KOPT-K1 (cell line): Measurements from ENCODE around the gene PTPRN2.

Experiments
- H3K27ac ChIP-seq: fragments of 200-600 bp; sonication (generic); 2 replicates; pipeline ENCODE4 v1.5.1; 2016; ENCODE audit warnings: antibody characterized with exemption, mild to moderate bottlenecking, low read depth, low read length; ENCODE audit not compliant: poor library complexity, severe bottlenecking
- H3K36me3 ChIP-seq: fragments of 200-600 bp; sonication (generic); 2 replicates; pipeline ENCODE4 v1.5.1; 2017; ENCODE audit warnings: antibody characterized with exemption, mild to moderate bottlenecking, low read length, moderate library complexity; ENCODE audit not compliant: insufficient read depth
- H3K9me3 ChIP-seq: fragments of 200-600 bp; sonication (generic); 2 replicates; pipeline ENCODE4 v1.5.1; 2017; ENCODE audit warnings: antibody characterized with exemption, low read length, mild to moderate bottlenecking; ENCODE audit not compliant: insufficient read depth, poor library complexity, severe bottlenecking

The PTPRN2 gene

DNA sequence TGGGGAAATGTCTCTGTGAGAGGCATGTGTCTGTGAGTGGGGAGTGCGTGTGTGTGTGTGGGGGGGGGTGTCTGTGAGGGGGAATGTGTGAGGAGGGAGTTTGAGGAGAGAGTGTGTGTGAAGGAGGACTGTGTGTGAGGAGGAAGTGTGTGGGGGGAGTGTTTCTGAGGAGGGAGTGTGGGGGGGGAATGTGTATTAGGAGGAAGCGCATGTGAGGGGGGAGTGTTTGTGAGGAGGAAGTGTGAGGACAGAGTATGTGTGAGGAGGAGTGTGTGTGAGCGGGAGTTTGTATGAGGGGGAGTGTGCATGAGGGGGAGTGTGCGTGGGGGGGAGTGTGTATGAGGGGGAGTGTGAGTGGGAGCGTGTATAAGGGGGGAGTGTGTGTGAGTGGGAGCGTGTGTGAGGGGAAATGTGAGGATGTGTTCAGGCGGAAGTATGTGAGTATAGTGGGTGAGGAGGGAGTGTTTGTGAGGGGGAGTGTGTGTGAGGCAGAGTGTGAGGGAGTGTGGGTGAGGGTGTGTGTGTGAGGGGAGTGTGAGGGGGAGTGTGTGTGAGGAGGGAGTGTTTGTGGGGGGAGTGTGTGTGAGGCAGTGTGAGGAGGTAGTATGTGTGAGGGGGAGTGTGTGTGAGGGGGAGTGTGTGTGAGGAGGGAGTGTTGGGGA lies 21.8 kb upstream of the PTPRN2 start:
- Histone ChIP-seq H3K9me3 (no peaks in the 10 kb centered on the region), H3K36me3 (peaks cover 82% of the 10 kb centered on the region), H3K27ac (peak overlapping the region; percentile 2)

DNA sequence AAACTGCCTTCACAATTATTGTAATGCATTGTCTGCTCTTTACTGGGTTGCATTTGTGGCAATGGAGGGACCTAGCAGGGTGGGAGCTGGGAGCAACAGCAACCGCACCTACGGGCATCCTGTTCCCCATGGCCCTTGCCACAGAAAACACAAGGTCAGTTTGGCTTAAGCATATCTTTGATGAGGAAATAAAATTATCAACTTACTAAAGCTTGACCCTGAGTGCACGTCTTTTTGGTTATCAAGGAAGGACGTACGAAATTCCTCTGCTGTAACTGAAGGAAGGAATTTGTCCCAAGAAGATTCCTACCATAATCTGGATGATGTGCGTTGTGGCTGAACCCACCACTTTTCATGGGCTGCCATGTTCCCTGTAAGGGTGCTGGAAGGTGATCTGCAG lies 19.9 kb upstream of the PTPRN2 start:
- no peaks in the 10 kb centered on the region for H3K9me3 ChIP-seq
- peaks cover 72% of the 10 kb centered on the region for H3K36me3 ChIP-seq
- no peak overlapping the region for H3K27ac ChIP-seq

DNA sequence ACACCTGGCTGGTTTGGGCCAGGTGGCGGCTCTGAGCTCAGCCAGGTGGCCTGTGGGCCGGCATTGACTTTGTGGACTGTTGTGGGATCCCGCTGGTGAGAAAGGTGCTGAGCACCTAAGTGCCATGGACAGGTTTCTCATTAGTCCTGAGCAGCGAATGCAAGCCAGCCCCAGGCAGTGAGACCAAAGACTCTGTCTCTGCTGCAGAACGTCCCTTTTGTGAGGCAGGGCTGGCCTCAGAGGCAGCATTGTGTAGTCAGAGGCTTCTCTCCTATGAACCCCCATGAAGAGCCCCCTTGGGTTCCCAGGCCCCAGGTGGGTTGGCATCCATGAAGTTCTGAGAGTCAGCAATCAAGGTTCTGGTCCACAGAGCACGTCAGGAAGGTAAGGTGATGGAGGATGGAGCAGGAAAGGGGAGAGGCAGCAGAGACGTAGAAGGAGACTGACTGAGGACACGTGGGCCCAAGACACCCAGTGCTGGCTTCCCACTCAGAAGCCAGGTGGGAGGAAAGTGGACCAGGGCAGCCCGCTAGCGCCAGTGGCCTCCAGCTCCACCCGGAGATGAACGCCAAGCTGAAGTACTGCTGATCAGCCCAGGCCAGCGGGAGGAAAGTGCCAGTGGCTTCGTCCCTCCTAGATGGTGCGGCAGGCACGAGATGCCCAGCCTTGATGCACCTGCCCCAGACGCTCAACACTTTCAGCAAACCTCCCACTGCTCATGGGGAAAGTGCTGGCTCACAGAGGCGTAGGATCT lies 19.2 kb upstream of the PTPRN2 start:
- H3K27ac ChIP-seq: no peak overlapping the region
- H3K36me3 ChIP-seq: peaks cover 74% of the 10 kb centered on the region
- H3K9me3 ChIP-seq: no peaks in the 10 kb centered on the region

DNA sequence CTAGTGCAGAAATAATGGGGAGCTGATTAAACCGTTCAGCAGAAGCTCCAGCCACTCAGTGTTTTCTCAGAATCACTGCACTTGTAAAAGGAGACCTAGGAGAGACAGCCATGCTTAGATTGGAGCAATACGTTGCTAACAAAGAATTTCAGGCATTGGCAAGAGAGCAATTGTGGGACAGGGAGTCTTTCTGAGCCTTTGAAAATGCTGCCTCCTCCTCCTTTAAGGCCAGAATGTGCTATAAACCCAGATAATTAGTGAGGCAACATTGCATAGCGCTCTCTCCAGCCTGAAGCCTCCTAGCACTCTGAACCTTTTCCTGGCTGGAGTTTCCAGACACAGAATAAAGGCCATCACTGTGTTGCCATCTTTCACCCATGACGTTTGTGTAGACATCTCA lies 18.5 kb upstream of the PTPRN2 start:
- Histone ChIP-seq H3K36me3 (peaks cover 79% of the 10 kb centered on the region), H3K9me3 (no peaks in the 10 kb centered on the region), H3K27ac (no peak overlapping the region)

DNA sequence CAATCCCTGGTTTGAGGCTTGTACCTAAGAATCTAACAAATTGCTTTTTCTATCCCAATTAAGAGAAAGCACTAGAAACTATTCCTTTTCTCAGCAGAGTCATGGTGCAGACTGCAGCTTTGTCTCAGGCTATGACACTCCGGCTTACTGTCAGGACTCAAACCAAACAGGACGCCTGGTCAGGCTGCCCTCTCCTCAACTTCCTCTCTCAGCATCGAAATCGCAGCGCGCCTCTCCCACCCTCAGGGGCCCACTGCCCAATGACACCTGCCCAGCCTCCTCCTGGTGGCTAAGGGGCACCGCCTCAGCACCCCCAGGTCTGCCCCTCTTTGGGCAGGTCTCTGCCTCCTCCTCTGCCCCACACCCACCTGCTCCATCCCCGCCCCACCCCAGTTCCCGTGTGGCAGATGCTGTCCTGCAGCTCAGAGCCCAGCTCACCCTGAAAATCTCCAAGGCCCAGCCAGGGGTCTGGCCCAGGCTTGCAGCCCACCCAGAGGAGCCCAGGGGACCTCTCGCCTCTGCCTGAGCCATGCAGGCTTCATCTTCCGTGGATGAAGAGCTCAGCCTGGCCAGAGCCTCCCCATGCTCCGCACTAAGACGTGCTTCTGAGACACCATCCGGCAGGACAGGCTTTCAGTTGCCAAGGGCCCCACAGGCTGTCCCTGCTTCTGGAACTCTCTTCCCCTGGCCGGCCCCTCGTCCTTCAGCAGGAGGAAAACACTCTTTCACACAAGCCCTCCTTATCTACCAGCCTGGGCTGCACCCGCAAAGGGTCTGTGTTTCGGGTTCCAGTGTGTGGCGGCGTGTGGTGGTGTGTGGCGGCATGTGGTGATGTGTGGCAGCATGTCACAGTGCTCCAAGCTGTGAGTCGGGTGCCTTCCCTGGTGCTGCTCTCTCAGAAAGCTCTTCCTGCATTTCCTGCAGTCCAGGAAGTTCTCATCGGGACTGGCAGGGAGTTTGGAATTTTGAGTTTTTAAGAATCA lies 16.4 kb upstream of the PTPRN2 start:
- no peak overlapping the region for H3K27ac ChIP-seq
- no peaks in the 10 kb centered on the region for H3K9me3 ChIP-seq
- H3K36me3 ChIP-seq: peaks cover 73% of the 10 kb centered on the region

DNA sequence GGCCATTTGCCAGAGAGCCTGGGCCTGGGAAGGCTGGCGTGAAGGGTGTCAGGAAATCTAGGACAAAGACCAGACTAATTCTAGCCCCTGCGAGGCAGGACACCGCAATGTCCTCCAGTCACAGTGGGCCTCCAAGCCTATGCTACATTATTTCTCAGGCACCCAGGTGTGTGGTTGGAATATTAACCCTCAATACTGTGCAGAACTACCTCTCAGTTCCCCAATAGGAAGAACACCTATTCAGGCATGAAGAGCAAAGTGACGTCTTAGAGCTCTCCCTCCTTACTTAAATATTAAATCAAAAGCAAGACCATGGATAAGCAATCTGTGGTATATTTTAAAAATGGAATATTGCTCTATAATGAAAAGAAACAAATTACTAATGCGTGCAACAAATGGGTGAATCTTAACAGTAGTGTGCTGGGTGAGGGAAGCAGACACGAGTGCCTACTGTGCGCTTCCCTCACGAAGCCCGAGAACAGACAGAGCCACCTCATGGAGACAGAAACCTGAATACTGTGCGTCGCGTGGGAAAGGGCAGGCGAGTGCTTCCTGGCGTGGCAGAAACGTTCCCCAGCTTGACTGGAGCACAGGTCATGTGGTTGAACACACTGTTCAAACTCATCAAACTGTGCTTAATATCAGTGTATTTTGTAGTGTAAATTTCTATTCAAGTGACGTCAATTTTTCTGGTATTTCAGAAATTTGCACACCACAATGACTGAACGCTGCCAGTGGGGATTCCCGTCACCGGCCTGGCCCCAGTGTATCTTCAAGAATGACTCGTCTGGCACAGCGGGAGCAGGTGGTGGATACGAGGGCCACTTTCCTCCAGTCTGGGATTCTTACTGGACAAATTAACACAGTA lies 15.5 kb upstream of the PTPRN2 start:
- Histone ChIP-seq H3K36me3 (peaks cover 64% of the 10 kb centered on the region), H3K9me3 (no peaks in the 10 kb centered on the region), H3K27ac (no peak overlapping the region)

DNA sequence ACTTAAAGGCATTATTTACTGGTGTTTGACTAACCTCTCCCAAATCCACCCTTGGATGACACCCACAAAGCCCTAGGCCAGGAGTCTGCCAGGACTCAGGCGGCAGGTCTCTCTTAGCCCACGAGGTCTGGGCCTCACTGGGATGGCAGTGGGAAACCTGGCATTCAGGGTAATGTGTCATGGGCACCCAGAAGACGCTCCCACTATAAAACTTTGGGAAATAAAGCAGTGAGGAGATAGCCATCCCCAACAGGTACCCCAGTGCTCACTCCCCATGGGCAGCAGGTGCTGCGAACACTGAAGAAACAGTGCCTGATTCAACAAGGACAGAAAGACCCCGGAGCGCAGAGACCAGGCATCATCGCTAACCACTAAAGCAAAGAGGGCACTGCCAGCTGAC lies 14.4 kb upstream of the PTPRN2 start:
- no peaks in the 10 kb centered on the region for H3K9me3 ChIP-seq
- H3K27ac ChIP-seq: no peak overlapping the region
- peaks cover 53% of the 10 kb centered on the region for H3K36me3 ChIP-seq

DNA sequence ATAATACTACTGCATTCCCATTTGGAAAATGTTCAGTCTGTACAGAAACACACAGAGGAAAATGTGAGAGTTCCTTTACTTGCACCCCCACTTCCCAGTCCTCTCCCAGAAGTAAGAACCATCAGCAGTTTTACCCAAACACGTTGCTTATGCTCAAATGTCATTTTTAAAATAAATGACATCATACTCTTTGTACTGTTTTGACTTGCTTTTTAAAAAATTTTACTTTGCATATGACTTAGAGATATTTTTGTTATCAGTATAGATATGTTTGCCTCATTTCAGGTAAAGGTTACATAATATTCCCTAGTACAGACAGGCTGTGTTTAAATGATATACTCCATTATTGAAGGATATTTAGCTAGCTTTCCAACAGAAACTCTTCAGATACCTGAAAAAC lies 13.5 kb upstream of the PTPRN2 start:
- Histone ChIP-seq H3K27ac (no peak overlapping the region), H3K36me3 (peaks cover 43% of the 10 kb centered on the region), H3K9me3 (no peaks in the 10 kb centered on the region)

DNA sequence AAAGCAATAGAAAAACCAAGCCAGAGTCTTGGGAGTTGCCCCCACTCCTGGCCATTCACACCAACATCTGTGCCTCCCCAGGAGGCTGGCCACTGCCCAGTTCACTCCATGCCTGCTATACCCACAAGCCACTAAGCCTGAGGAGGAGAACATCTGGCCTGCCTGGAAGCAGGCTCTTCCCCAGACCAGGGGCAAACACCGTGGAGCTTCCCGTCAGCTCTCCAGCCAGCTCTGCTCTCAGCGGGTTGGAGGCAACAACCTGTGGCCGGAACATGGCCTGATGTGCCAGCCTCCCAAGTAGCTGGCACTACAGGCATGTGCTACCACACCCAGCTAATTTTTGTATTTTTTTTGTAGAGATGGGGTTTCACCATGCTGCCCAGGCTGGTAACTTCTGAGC lies 9.1 kb upstream of the PTPRN2 start:
- Histone ChIP-seq H3K27ac (no peak overlapping the region), H3K9me3 (peaks cover 14% of the 10 kb centered on the region), H3K36me3 (peaks cover 20% of the 10 kb centered on the region)

DNA sequence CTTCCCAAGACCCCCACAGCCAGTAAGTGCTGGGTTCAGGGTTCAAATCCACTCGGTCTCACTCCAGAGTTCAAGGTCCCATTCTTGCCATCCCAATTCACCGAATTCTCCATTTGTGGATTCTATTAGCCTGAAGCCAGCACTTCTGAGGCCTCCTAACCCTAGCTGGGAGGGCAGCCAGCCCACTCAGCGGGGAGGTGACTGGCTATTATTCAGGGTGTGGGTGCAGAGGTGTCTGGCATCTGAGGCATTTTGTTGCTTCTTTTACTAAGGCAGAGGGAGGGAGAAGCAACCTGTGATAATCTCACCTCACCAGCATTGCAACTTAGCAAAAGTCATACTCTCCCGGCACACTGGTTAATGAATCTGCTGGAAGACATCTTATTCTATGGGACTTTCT lies 8.7 kb upstream of the PTPRN2 start:
- Histone ChIP-seq H3K9me3 (peaks cover 14% of the 10 kb centered on the region), H3K36me3 (peaks cover 16% of the 10 kb centered on the region), H3K27ac (no peak overlapping the region)

DNA sequence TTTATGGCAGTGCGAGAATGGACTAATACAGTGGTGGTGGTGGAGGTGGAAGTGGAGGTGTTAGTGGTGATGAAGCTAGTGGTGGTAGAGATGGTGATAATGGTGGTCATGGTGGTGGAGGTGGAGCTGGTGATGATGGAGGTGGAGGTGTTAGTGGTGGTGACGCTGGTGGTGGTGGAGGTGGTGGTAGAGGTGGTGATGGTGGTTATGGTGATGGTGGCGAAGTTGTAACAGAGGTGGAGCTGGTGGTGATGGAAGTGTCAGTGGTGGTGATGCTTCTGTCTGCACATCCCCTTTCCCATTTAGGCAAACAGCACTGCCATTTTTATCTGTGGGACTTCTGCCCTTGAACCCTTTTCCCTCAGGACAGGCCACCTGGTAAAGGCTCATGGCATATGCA lies 7.4 kb upstream of the PTPRN2 start:
- H3K27ac ChIP-seq: no peak overlapping the region
- peaks cover 6% of the 10 kb centered on the region; the same call in 1 of the 2 replicates for H3K36me3 ChIP-seq
- peaks cover 14% of the 10 kb centered on the region for H3K9me3 ChIP-seq

DNA sequence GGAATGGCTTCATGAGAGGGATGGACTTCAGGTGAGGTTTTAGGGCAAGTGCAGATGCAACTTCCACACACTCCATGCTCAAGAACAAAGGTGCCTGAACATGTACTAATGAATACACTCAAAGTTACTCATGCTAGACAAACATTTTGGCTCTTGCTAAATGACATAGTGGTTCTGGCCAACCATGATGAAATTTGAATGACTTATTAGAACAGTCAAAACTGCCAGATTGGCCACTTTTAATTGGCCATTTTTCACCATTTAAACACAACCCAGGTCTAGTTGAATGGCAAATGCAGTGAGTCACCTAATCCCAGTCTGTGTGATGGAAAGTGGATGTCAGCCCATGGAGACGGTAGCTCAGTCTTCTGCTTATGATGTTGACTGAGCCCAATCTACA lies 4.9 kb upstream of the PTPRN2 start:
- Histone ChIP-seq H3K27ac (no peak overlapping the region), H3K9me3 (peaks cover 14% of the 10 kb centered on the region), H3K36me3 (no peaks in the 10 kb centered on the region; the same call in 1 of the 2 replicates)

DNA sequence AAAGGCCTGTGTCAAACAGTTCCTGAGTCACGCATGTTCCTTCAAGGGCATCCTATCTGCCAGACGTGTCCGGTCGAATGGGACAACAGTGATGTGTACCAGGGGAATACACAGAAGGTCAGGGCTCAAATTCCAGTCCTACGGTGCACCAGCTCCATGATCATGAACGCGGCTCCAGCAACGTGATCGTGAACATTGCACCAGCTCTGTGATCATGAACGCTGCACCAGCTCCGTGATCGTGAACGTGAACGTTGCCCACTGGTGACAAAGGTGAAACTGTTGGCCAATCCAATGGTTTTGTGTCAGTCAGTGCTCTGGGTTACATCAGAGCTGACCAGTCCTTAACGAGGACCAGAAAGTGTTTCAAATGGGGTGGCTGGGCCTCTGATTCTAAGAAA lies 4.3 kb upstream of the PTPRN2 start:
- Histone ChIP-seq H3K27ac (no peak overlapping the region), H3K36me3 (no peaks in the 10 kb centered on the region; the same call in 1 of the 2 replicates), H3K9me3 (peaks cover 14% of the 10 kb centered on the region)

DNA sequence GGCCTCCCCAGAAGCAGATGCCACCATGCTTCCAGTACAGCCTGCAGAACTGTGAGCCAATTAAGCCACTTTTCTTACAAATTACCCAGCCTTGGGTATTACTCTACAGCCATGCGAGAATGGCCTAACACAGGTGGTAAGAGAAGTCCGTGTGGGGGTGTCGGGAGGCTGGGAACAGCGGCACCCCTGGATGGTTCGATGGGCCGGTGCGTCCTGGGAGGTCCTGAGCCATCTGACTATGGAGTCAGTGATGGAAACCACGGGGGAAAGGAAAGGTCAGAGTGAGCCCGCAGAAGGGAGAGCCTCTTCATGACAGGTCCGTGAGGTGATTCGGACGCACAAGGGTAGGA lies 2.5 kb upstream of the PTPRN2 start:
- no peaks in the 10 kb centered on the region for H3K36me3 ChIP-seq
- H3K9me3 ChIP-seq: peaks cover 13% of the 10 kb centered on the region
- H3K27ac ChIP-seq: no peak overlapping the region
